NAMALWA (cell line): Measurements from ENCODE around the gene SPDYE9.
"Not testable (repeated sequence)": the region's sequence is repeated elsewhere in the genome, so short reads cannot be mapped to it uniquely, and the experiment has no call there.

Experiments used
- DNase-seq: peaks from one replicate; pipeline ENCODE4 v3.0.0-alpha.2; 2015; ENCODE audit warnings: low spot score

Gene SPDYE9, protein sequence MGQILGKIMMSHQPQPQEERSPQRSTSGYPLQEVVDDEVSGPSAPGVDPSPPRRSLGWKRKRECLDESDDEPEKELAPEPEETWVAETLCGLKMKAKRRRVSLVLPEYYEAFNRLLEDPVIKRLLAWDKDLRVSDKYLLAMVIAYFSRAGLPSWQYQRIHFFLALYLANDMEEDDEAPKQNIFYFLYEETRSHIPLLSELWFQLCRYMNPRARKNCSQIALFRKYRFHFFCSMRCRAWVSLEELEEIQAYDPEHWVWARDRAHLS

DNA sequence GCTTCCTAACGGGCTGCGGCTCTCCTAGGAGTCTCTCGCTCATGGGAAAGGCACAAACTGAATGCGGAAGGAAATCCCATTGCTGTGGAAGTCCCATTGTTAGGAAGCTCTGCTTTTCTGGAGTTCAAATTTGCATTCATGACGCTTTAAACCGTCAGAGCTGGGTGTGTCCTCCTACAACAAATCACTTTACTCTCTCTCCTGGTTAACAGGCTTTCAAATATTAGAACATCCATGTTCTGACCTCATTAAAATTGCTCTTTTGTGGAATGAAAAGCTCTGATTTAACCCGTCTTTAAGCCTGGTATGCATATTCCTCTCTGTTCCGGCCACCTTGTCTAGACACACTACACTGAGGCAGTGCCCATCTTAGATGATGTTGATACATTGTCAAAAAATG lies at the start of gene SPDYE9:
TSS of gene SPDYE9 (minus strand) at position 101 of the 400 bp plus-strand sequence. CDS start 1,800 bp downstream, outside the sequence.
- DNase-seq, result not testable (repeated sequence)

DNA sequence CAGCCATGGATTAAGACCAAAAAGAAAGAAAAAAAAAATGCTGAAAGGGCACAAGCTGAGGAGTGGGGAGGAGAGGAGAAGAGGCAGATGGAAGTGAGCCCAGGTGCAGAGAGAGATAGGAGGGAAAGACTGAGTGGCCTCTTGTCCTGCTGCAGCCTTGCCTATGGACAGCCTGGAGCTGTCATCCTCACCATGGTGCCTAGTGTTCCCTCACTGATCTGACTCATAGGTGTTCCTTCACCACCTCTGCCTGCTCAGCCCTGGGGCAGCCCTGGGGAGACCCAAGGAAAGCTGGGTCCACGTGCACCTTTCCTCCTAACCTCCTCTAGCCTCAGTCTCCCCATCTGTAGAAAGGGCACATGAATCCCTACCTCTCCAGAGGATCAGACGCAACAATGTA lies 49.0 kb upstream of the SPDYE9 start:
- DNase-seq, result not testable (repeated sequence)

DNA sequence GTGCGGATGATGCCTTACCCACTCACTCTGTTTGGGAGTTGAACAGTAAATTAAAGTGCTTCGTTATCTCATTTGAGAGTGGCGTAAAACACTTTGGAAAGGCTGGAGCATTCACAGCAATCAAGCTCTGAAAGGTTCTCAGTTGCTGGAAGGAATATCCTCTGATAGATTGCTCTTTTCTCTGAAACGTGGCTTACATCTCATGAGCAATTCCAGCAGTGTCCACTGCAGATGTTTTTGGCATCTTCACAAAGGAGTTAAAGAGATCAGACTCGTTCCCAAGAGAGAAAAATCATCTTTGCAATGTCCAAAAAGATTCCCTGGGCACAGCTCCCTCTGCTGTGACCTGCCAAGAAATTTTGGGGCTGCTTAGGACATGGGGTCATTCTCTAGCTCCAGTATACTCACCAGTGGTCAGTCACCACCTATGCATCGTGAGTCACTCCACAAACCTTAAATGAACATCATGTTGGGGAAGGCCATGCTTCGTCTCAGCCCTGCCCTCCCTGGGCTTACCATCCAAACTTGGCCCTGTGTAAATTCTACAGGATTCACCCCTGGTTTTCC lies 46.9 kb upstream of the SPDYE9 start:
- DNase-seq, result not testable (repeated sequence)

DNA sequence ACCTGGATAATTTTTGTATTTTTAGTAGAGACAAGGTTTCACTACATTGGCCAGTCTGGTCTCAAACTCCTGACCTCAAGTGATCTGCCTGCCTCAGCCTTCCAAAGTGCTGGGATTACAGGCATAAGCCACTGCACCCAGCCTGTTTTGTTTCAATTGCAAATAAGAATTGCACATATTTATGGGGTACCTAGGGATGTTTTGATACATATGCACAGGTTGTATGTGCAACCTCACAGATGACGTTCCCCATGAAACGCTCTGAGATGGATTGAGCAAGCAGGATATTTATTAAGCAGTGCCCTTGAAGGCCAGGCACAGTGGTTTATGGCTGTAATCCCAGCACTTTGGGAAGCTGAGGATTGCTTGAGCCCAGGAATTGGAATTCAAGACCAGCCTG lies 44.8 kb upstream of the SPDYE9 start:
- not testable (repeated sequence) for DNase-seq

DNA sequence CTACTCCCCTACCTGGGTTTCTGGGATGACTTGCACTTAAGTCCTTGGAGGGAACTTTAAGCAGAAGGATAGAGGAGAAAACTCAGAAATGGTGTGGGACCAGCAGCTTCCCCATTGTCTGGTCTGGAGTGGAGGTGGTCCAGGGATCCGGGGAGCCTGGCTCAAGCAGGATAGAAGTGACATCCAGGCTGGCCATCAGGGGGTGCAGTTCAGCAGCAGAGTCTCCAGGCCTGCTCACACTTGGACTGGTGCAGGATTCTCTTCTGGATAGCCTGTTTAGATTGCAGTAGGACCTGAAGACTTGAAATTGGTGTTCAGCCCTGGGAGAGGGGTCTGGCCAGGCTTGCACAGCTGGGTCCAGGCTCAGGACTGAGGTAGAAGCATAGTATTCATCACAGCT lies 38.3 kb upstream of the SPDYE9 start:
- not testable (repeated sequence) for DNase-seq

DNA sequence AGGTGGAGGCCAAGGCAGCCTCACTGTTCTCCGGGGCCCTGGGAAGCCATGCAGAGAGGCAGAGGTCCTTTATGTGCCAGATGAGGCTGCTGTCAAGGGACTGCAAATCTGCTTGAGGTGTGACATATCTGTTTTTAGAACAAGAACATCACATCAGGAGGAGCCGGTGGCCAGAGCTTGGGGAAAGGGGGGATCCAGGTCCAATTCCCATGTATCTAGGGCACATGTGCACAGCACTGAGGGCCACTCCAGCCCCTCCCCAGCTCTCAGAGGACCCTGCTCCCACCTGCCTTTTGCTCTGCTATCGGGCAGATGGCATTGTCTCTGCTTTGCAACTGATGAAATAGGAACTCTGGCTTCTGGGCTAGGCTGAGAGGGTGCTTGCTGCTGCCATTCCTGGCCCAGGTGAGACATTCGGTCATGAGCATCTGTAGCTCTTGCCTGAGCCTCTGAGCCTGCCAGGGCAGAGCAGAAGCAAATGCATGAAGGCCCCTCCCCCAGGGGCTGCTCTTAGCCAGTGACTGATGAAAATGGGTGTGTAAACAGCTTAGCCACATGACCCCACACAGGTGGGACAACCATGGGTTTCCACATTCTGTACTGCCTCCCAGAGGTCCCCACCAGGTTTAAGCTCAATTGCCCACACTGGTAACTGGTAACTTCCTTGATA lies 37.1 kb upstream of the SPDYE9 start:
- DNase-seq, result not testable (repeated sequence)

DNA sequence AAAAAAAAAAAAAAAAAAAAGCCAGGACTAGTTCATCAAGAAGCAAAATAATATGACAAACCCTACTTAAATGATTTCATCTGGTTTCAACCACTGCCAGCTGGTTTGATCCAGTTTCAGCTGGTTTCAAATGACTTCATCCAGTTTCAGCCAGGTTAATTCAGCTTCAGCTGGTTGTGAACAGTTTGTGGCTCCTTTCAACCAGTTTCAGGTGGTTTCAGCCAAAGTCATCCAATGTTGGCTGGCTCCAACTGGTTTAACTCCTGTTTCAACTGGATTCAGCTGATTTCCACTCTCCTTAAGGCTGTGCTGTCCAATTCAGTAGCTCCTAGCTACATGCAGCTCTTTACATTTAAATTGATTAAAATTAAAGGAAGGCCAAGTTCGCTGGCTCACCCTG lies 32.3 kb upstream of the SPDYE9 start:
- not testable (repeated sequence) for DNase-seq

DNA sequence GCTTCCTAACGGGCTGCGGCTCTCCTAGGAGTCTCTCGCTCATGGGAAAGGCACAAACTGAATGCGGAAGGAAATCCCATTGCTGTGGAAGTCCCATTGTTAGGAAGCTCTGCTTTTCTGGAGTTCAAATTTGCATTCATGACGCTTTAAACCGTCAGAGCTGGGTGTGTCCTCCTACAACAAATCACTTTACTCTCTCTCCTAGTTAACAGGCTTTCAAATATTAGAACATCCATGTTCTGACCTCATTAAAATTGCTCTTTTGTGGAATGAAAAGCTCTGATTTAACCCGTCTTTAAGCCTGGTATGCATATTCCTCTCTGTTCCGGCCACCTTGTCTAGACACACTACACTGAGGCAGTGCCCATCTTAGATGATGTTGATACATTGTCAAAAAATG lies 28.0 kb downstream of the SPDYE9 start, which contains the start of gene SPDYE11:
TSS of gene SPDYE11 (minus strand) at position 101 of the 400 bp plus-strand sequence. CDS start 1,800 bp downstream, outside the sequence.
- not testable (repeated sequence) for DNase-seq

DNA sequence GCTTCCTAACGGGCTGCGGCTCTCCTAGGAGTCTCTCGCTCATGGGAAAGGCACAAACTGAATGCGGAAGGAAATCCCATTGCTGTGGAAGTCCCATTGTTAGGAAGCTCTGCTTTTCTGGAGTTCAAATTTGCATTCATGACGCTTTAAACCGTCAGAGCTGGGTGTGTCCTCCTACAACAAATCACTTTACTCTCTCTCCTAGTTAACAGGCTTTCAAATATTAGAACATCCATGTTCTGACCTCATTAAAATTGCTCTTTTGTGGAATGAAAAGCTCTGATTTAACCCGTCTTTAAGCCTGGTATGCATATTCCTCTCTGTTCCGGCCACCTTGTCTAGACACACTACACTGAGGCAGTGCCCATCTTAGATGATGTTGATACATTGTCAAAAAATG lies 56.2 kb downstream of the SPDYE9 start, which contains the start of gene SPDYE8:
TSS of gene SPDYE8 (minus strand) at position 101 of the 400 bp plus-strand sequence. CDS start 1,800 bp downstream, outside the sequence.
- not testable (repeated sequence) for DNase-seq
